ENCODE data around the gene PCCB. TPM values are rescaled to one million over a fixed set of nuclear protein-coding genes. Genes with fewer than 3 reads are reported as not detected.
"Not testable (repeated sequence)": the region's sequence is repeated elsewhere in the genome, so short reads cannot be mapped to it uniquely, and the experiment has no call there.

PCCB gene
- total and polyA plus RNA-seq, 2 donors (not counting 1 experiment from before 2014, with no cell fraction given), result 12.1 to 15.5 TPM

DNA sequence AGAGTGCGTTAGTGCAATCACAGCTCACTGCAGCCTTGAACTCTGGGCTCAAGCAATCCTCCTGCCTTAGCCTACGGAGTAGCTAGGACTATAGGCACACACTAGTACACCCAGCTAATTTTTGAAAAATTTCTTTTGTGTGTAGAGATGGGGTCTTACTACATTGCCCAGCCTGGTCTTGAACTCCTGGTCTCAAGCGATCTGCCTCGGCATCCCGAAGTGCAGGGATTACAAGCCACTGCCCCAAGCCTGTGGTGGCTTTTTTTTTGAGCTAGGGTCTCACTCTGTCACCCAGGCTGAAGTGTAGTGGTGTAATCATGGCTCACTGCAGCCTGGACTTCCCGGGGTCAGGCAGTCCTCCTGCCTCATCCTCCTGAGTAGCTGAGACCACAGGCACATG, 17.1 kb downstream of the PCCB start:
- H4K20me1 ChIP-seq (ENCODE audit: control insufficient read depth, insufficient read depth, low read length, poor library complexity, severe bottlenecking), result no peaks in the 10 kb centered on the region
- H3K9ac ChIP-seq (ENCODE audit: low read length), result no peak overlapping the region
- no peaks in the 10 kb centered on the region for H3K4me1 ChIP-seq (ENCODE audit: control insufficient read depth in 2 of 2, insufficient read depth in 2 of 2, low read length in 2 of 2)
- ATAC-seq (ENCODE audit: low read depth) (no peak), DNase-seq (no peak)
- intact Hi-C loops (cut with micrococcal nuclease), result no loop called here
- TF ChIP-seq EZH2 (IDR thresholded peaks at IDR 0.05; ENCODE audit: borderline replicate concordance, insufficient read depth, low read depth, low read length, poor library complexity, severe bottlenecking), result no peak
- TF ChIP-seq, protein P1, sequence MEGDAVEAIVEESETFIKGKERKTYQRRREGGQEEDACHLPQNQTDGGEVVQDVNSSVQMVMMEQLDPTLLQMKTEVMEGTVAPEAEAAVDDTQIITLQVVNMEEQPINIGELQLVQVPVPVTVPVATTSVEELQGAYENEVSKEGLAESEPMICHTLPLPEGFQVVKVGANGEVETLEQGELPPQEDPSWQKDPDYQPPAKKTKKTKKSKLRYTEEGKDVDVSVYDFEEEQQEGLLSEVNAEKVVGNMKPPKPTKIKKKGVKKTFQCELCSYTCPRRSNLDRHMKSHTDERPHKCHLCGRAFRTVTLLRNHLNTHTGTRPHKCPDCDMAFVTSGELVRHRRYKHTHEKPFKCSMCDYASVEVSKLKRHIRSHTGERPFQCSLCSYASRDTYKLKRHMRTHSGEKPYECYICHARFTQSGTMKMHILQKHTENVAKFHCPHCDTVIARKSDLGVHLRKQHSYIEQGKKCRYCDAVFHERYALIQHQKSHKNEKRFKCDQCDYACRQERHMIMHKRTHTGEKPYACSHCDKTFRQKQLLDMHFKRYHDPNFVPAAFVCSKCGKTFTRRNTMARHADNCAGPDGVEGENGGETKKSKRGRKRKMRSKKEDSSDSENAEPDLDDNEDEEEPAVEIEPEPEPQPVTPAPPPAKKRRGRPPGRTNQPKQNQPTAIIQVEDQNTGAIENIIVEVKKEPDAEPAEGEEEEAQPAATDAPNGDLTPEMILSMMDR (IDR thresholded peaks at IDR 0.05), result no peak
- ChIA-PET CTCF (no interaction called here), POLR2A (no interaction called here)
- H3K79me2 ChIP-seq (ENCODE audit: control insufficient read depth, insufficient read depth, low read length), result no peaks in the 10 kb centered on the region
- H3K4me3 ChIP-seq (ENCODE audit: control extremely low read depth in 1 of 5, extremely low read depth in 1 of 5, insufficient read depth in 1 of 5, low read depth in 2 of 5, low read length in 4 of 5), result no peak overlapping the region
- H3K9me3 Mint-ChIP-seq (ENCODE audit: insufficient read depth), result no peaks in the 10 kb centered on the region
- 100% methylated on average over 3 of the region's 6 CpGs for WGBS (ENCODE audit: insufficient coverage)
- no peak overlapping the region for H3K4me3 Mint-ChIP-seq
- no peak overlapping the region for H3K27ac Mint-ChIP-seq
- H3K27ac ChIP-seq (ENCODE audit: low read length in 2 of 2), result no peak overlapping the region
- no peaks in the 10 kb centered on the region for H3K27me3 Mint-ChIP-seq
- H3K36me3 ChIP-seq (replicated peaks in 1 of 2; ENCODE audit: control extremely low read depth in 1 of 2, control insufficient read depth in 1 of 2, extremely low read depth in 1 of 2, insufficient read depth in 2 of 2, low read length in 1 of 2), result peaks cover 10 to 14% of the 10 kb centered on the region in 2 experiments
- H2AFZ ChIP-seq (ENCODE audit: insufficient read depth, low read depth, low read length, poor library complexity, severe bottlenecking), result no peak overlapping the region
- H3K4me2 ChIP-seq (replicated peaks; ENCODE audit: low read depth, low read length, poor library complexity, severe bottlenecking), result no peak overlapping the region
- H3K27me3 ChIP-seq (replicated peaks in 1 of 4; ENCODE audit: control extremely low read depth in 1 of 4, control insufficient read depth in 3 of 4, insufficient read depth in 4 of 4, low read length in 3 of 4), result no peaks in the 10 kb centered on the region
- H3K9me3 ChIP-seq (ENCODE audit: control extremely low read depth in 1 of 3, control insufficient read depth in 2 of 3, insufficient read depth in 1 of 3, low read length in 2 of 3), result no peaks in the 10 kb centered on the region
- H3K4me1 Mint-ChIP-seq, result peaks cover 8% of the 10 kb centered on the region

DNA sequence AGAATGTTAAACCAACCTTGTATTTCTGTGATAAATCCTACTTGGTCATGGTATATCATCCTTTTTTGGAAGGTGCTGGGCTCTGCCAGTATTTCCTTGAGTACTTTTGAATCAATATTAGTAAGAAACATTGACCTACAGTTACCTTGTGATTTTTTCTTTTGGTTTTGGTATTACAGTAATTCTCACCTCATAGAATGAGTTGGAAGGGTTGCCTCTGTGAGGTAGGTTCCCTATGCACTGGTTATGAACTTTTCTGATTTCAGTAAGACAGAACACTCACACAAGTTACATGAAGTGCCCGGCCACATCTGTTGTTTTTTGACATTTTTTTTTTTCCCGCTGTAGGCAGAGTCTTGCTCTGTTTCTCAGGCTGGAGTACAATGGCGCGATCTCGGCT, 20.0 kb downstream of the PCCB start:
- no peaks in the 10 kb centered on the region for H3K9me3 ChIP-seq (ENCODE audit: control extremely low read depth in 1 of 3, control insufficient read depth in 2 of 3, insufficient read depth in 1 of 3, low read length in 2 of 3)
- intact Hi-C loops (cut with micrococcal nuclease), result no loop called here
- ATAC-seq (ENCODE audit: low read depth) (no peak), DNase-seq (no peak)
- Mint-ChIP-seq H3K4me1 (peaks cover 11% of the 10 kb centered on the region), H3K27ac (no peak overlapping the region), H3K27me3 (no peaks in the 10 kb centered on the region), H3K9me3 (ENCODE audit: insufficient read depth) (no peaks in the 10 kb centered on the region), H3K4me3 (no peak overlapping the region)
- H3K4me1 ChIP-seq (ENCODE audit: control insufficient read depth in 2 of 2, insufficient read depth in 2 of 2, low read length in 2 of 2), result no peaks in the 10 kb centered on the region
- H3K27ac ChIP-seq (ENCODE audit: low read length in 2 of 2), result no peak overlapping the region
- WGBS (ENCODE audit: insufficient coverage), result 69% methylated on average over 2 of the region's 5 CpGs
- H2AFZ ChIP-seq (ENCODE audit: insufficient read depth, low read depth, low read length, poor library complexity, severe bottlenecking), result no peak overlapping the region
- no peaks in the 10 kb centered on the region for H4K20me1 ChIP-seq (ENCODE audit: control insufficient read depth, insufficient read depth, low read length, poor library complexity, severe bottlenecking)
- no peaks in the 10 kb centered on the region for H3K27me3 ChIP-seq (replicated peaks in 1 of 4; ENCODE audit: control extremely low read depth in 1 of 4, control insufficient read depth in 3 of 4, insufficient read depth in 4 of 4, low read length in 3 of 4)
- no peak overlapping the region for H3K4me3 ChIP-seq (ENCODE audit: control extremely low read depth in 1 of 5, extremely low read depth in 1 of 5, insufficient read depth in 1 of 5, low read depth in 2 of 5, low read length in 4 of 5)
- H3K9ac ChIP-seq (ENCODE audit: low read length), result no peak overlapping the region
- ChIA-PET CTCF (no interaction called here), POLR2A (no interaction called here)
- no peak overlapping the region for H3K4me2 ChIP-seq (replicated peaks; ENCODE audit: low read depth, low read length, poor library complexity, severe bottlenecking)
- TF ChIP-seq EZH2 (IDR thresholded peaks at IDR 0.05; ENCODE audit: borderline replicate concordance, insufficient read depth, low read depth, low read length, poor library complexity, severe bottlenecking), result no peak
- TF ChIP-seq, protein P1 (IDR thresholded peaks at IDR 0.05), result no peak
- H3K79me2 ChIP-seq (ENCODE audit: control insufficient read depth, insufficient read depth, low read length), result peaks cover 5% of the 10 kb centered on the region
- H3K36me3 ChIP-seq (replicated peaks in 1 of 2; ENCODE audit: control extremely low read depth in 1 of 2, control insufficient read depth in 1 of 2, extremely low read depth in 1 of 2, insufficient read depth in 2 of 2, low read length in 1 of 2), result peaks cover 6 to 7% of the 10 kb centered on the region in 2 experiments

DNA sequence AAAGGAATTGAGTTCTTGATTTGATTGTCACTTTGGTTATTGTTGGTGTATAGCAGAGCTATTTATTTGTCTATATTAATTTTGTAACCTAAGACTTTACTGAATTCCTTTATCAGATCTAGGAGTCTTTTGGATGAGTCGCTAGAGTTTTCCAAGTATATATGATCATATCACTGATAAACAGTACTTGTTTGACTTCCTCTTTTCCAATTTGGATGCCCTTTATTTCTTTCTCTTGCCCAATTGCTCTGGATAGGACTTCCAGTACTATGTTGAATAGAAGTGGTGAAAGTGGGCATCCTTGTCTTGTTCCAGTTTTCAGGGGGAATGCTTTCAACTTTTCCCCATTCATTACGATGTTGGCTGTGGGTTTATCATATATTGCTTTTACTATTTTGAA, 21.5 kb downstream of the PCCB start:
- H2AFZ ChIP-seq (ENCODE audit: insufficient read depth, low read depth, low read length, poor library complexity, severe bottlenecking); H3K9me3 Mint-ChIP-seq (ENCODE audit: insufficient read depth); H3K4me2 ChIP-seq (replicated peaks; ENCODE audit: low read depth, low read length, poor library complexity, severe bottlenecking); ATAC-seq (ENCODE audit: low read depth); H3K4me1 Mint-ChIP-seq; H3K4me3 ChIP-seq (ENCODE audit: control extremely low read depth in 1 of 5, extremely low read depth in 1 of 5, insufficient read depth in 1 of 5, low read depth in 2 of 5, low read length in 4 of 5); H3K4me3 Mint-ChIP-seq; H4K20me1 ChIP-seq (ENCODE audit: control insufficient read depth, insufficient read depth, low read length, poor library complexity, severe bottlenecking); H3K27me3 ChIP-seq (replicated peaks in 1 of 4; ENCODE audit: control extremely low read depth in 1 of 4, control insufficient read depth in 3 of 4, insufficient read depth in 4 of 4, low read length in 3 of 4); CTCF ChIA-PET; H3K27me3 Mint-ChIP-seq; DNase-seq; H3K9me3 ChIP-seq (ENCODE audit: control extremely low read depth in 1 of 3, control insufficient read depth in 2 of 3, insufficient read depth in 1 of 3, low read length in 2 of 3); H3K9ac ChIP-seq (ENCODE audit: low read length); H3K27ac Mint-ChIP-seq; H3K27ac ChIP-seq (ENCODE audit: low read length in 2 of 2); H3K4me1 ChIP-seq (ENCODE audit: control insufficient read depth in 2 of 2, insufficient read depth in 2 of 2, low read length in 2 of 2); H3K36me3 ChIP-seq (replicated peaks in 1 of 2; ENCODE audit: control extremely low read depth in 1 of 2, control insufficient read depth in 1 of 2, extremely low read depth in 1 of 2, insufficient read depth in 2 of 2, low read length in 1 of 2); intact Hi-C loops (cut with micrococcal nuclease): not testable (repeated sequence)
- POLR2A ChIA-PET, result interaction anchor here (0.6 kb wide), 1 partner anchor 152 kb away, joined by 3 read pairs; no protein-coding TSS in a partner anchor
- WGBS (ENCODE audit: insufficient coverage), result no CpG with 5 or more reads among the region's 2 CpGs
- peaks cover 13% of the 10 kb centered on the region for H3K79me2 ChIP-seq (ENCODE audit: control insufficient read depth, insufficient read depth, low read length)

Measured in B cell (primary cell).